Glomerular endothelial cell (primary cell): ENCODE measurements around the gene CLTCL1. TPM values are rescaled to one million over a fixed set of nuclear protein-coding genes. Genes with fewer than 3 reads are reported as not detected.
"Not testable (repeated sequence)": the region's sequence is repeated elsewhere in the genome, so short reads cannot be mapped to it uniquely, and the experiment has no call there.

Experiments
- DNase-seq: peaks from one replicate; pipeline ENCODE4 v3.0.0-alpha.2; 2011; ENCODE audit warnings: low read depth, low spot score; ENCODE audit errors: extremely low read depth
- total RNA-seq: library from RNA; depleted of rRNA; stranded (reverse); fragments of >200 nt; gene quantifications from 2 replicates; pipeline ENCODE4 v1.2.3, GENCODE V29; 2015

Gene CLTCL1
- total RNA-seq, 1 donor from 2014 or later: 7.8 TPM

DNA sequence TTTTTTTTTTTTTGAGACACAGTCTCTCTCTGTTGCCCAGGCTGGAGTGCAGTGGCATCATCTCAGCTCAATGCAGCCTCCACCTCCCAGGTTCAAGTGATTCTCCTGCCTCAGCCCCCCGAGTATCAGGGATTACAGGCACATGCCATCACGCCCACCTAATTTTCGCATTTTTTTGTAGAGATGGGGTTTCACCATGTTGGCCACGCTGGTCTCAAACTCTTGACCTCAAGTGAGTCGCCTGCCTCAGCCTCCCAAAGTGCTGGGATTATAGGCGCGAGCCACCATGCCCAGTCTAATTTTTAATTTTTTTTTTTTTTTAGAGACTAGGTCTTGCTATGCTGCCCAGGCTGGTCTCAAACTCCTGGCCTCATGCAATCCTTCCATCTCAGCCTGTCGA lies 35.2 kb downstream of the CLTCL1 start:
- not testable (repeated sequence) for DNase-seq

DNA sequence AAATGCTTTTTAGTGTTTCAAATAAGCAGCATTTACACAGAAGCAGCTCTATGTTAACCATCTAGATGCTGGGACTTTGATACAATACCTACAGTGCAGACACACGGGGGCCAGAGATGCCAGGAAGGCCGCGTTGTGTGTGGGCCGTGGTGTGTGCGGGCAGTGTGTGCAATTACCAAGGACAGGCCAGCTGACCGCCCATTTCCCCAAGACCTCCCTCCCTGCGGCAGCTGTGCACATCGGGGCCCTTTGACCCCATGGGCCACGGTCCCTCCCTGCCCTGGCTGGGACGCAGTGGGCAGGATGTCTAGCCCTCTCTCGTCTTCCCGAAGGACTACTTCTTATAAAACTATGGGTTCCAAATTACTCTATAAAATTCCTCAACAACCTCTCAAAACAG lies 38.4 kb downstream of the CLTCL1 start:
- no peak for DNase-seq

DNA sequence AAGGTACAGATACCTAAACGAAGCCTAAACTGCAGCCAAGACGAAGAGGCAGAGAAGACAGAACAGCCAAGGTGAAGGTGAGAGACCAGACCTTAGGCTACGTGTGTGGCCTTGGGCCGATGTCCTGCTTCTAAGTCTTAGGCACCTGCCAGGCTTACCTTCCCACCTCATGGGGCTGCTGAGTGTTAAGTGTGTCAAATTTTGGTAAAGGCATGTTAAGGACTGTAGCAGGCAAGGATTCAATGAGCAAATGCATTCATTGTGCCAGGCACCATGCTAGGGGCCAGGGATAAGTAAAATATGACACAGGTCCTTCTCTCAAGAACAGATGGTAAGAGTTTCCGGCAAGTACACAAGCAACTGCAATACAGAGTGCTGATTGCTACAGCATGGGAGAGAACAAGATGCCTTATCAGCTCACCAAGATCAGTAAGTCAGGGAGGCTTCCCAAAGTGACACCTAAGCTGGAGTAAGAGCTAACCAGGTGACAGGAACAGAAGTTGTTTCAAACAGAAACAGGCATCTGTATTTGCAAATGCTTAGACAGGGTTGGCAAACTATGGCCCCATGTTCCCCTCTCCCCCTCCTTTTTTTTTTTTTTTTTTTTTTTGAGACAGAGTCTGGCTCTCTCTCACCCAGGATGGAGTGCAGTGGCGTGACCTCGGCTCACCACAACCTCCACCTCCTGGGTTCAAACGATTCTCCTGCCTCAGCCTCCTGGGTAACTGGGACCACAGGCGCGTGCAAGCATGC lies 46.7 kb downstream of the CLTCL1 start:
- no peak for DNase-seq

GRCh38 chr22:19242699-19243098 lies 48.8 kb downstream of the CLTCL1 start:
- no peak for DNase-seq

GRCh38 chr22:19241593-19241906 lies 50.0 kb downstream of the CLTCL1 start:
- DNase-seq: no peak

- no peak for DNase-seq
Measured at GRCh38 chr22:19240813-19241592, 50.5 kb downstream of the CLTCL1 start.

DNA sequence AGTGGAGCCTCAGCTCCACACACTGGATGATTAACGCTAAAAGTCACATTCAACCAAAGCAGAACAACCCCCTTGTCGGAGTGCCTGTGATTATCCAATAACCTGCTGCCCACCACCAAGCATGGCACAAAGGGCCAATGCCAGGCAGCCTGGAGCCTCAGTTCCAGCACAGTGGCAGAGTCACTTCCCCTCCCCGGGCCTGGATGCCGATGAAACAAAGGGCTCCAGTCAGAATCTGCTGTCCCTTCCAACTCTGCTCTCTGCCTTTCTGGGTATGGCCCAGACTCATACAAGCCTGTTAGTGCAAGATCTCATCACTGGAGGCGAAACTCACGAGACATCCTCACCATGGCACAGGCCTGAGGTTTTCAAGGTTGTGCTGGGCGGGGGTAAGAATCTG lies 52.1 kb downstream of the CLTCL1 start:
- DNase-seq: no peak

DNA sequence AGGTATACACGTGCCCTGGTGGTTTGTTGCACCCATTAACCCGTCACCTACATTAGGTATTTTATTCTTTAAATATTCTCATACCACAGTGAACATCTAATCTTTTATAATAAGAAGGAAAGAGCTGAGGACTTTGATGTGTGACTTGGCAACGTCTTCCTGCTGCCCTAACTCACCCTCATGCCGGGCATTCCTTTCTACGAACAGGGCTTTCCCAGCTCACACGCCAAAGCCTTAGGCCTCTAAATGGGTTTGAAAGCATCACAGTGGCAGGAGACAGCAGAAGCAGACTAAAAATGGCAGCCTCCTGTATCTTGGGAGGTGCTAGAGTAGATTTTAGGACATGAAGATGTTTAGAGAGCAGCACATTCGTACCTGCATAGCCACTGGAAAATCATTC lies 52.6 kb downstream of the CLTCL1 start:
- no peak for DNase-seq

DNA sequence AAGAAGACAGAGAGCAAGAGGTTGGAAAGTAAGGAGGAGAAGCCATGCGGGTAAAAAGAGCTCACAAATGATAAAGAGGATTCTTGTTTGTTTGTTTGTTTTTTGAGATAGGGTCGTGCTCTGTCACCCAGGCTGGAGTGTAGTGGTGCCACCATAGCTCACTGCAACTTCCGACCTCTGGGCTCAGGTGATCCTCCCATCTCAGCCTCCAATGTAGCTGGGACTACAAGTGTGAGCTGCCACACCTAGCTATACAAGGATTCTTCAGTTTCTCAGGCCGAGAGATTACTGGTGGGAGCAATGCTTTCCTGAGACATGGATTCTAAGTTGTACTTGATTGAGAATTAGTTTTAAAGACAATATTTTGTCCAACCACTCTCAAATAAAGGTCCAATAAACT lies 55.6 kb downstream of the CLTCL1 start:
- DNase-seq: no peak

DNA sequence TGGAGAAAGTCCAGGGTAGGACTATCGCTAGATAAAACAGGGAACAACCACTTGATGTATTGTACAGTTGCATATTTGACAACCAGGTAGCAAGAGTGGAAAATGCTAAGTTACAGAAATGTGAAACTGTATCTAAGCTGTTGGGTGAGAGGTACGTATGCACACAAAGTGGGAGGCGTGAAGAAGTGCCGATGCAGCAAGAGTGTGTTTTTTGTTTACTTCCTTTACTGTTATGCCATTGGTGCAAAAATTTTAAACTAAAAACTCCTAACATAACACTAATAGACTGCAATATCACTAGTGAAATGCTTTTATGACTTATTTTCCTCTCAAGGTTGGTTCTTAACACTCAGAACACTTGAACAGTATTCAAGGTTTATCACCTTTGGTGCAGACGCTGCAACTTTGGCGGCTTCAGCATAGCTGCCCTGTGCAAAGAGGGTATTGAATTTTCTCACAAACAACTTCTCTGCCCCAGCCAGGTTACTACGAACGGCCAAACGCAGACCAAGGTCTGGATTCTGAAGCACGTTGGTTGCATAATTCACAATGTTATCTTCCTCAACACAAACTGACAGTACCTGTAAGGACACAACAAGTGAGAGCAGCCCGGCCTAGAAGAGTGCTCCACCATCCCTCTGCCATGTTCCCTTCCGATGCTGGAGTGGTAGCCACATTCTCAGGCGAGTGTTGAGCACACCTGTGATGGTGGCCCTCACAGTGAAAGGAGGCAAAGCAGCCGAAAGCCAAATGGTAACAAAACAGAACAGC lies 57.2 kb downstream of the CLTCL1 start:
- DNase-seq: no peak

GRCh38 chr22:19233189-19233661 lies 58.3 kb downstream of the CLTCL1 start:
- DNase-seq: no peak

- no peak for DNase-seq
Measured at GRCh38 chr22:19232623-19233022, 58.9 kb downstream of the CLTCL1 start.

GRCh38 chr22:19231986-19232385 lies 59.5 kb downstream of the CLTCL1 start:
- DNase-seq: no peak

DNA sequence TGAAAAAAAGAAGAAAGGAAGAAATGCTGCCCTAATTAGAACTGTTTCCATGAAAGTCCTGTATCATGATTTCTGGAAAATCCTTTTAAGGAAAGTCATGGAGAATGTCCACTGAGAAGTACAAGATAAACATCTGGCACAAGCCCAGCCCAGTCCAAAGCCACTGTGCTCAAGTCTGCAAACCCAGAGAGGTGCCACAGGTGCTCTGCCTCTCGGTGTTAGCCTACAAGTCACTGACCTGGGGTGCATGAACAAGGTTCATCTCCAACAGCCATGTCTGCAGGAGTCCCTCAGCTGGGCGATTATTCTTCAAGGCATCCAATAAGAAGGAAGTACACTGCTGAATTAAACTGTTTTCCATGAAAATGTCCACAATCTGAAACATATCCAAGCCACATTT lies 61.9 kb downstream of the CLTCL1 start:
- no peak for DNase-seq

DNA sequence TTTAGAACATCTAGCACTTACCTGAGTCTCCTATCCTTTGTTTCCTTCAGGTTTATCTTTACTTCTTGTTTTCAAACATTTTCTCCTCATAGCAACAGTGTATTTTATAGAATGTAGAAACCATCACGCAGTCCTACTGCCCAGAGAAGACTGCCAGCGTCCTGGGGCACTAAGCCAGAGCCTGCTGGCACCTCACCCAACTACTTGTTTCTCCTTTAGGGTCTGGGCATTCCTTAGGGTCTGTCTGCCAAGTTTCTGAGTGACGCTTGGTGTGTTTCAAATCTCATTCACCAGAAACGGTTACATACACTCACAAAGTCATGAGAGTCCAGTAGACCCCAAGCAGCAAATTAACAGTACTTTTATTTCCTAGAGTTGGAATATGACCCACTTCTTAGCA lies 63.3 kb downstream of the CLTCL1 start:
- DNase-seq: no peak

DNA sequence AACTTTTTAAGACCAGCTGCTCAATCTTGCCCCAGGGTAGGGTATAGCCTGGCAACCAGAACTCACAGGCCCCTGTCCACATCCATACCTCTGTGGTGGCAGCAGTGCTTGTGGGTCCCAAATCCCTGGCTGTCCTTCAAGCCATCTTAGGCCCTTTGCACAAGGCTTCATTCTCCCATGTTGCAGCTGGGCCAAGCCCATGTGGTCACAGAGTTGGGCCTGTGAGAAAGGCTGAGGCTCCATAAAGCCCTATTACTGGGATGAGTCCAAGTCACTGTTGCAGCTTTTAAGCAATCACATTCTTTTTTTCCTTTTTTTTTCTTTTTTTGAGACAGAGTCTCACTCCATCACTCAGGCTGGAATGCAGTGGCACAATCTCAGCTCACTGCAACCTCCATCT lies 65.1 kb downstream of the CLTCL1 start:
- DNase-seq: no peak

GRCh38 chr22:19225560-19225959 lies 66.0 kb downstream of the CLTCL1 start:
- no peak for DNase-seq

DNA sequence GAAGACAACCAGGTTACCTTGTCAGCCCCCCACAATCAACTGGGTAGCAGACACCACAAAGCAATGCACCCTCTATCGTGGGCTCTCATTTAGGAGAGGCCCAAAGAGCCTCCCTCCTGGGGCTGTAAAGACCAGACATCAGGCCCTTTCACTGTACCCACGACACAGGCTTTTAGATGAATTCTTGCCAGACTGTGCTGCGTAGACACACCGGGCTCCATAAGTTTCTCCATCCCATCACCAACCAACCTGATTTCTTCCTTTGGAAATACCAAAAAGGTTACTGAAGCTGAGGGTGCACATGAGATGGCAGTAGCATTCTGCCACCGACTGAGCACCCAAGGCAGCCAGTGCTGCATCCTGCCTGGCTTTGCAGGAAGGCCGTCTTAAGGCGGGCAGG lies 66.5 kb downstream of the CLTCL1 start:
- DNase-seq: no peak

DNA sequence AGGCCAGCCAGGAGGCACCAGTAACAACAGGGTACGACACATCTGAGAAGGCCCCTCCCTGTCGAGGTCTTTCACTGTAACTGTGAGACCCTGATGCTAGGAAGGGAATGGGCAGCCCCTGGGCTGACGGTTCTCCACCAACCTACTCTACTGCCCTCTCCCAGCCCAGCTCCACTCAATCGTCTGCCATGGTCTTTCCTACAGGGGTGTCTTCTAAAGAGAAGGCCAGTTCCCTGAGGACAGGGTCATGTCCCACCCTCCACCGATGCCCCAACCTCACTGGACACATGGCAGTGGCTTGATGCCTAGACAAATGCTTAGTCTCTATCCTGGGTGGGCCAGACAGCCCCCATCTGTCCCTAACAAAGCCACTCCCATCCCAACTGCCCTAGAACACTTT lies 67.0 kb downstream of the CLTCL1 start:
- no peak for DNase-seq

- DNase-seq: no peak
Measured at GRCh38 chr22:19223617-19224016, 67.9 kb downstream of the CLTCL1 start.

GRCh38 chr22:19223110-19223509 lies 68.4 kb downstream of the CLTCL1 start:
- no peak for DNase-seq
